ENCODE results near the gene ITIH1. TPM values are rescaled to one million over a fixed set of nuclear protein-coding genes. Genes with fewer than 3 reads are reported as not detected.

The ITIH1 gene
- total and polyA plus RNA-seq, 4 donors: 0.11 to 0.50 (median 0.35) TPM

GRCh38 chr3:52829906-52830463, 52.6 kb downstream of the ITIH1 start:
- Histone ChIP-seq H3K36me3 (ENCODE audit: control insufficient read depth in 4 of 4, insufficient read depth in 4 of 4, low read length in 4 of 4) (peaks cover 0 to 5% (median 0%) of the 10 kb centered on the region in 4 donors), H3K4me1 (ENCODE audit: control insufficient read depth in 5 of 5, insufficient read depth in 5 of 5, low read length in 5 of 5) (peaks cover 0 to 13% (median 3%) of the 10 kb centered on the region in 5 donors), H3K9me3 (ENCODE audit: control insufficient read depth in 4 of 4, insufficient read depth in 3 of 4, low read length in 3 of 4) (no peaks in the 10 kb centered on the region), H3K9ac (ENCODE audit: insufficient read depth in 1 of 2, low read length in 2 of 2) (no peak overlapping the region), H3K4me3 (no peak overlapping the region), H3K27me3 (ENCODE audit: control insufficient read depth in 3 of 3, insufficient read depth in 3 of 3, low read length in 2 of 3) (no peaks in the 10 kb centered on the region), H3K27ac (ENCODE audit: low read depth in 1 of 2, low read length in 1 of 2) (no peak overlapping the region)
- DNase-seq (no peak), ATAC-seq (ENCODE audit: insufficient read depth, low FRiP score) (no peak)
- WGBS, 2 donors: 85 to 89% methylated on average over 10 of the region's 10 CpGs
- no peak for TF ChIP-seq CTCF (IDR thresholded peaks at IDR 0.05; ENCODE audit: control extremely low read depth, extremely low read depth)

- TF ChIP-seq CTCF (IDR thresholded peaks at IDR 0.05; ENCODE audit: control extremely low read depth, extremely low read depth): no peak
- Histone ChIP-seq H3K27me3 (ENCODE audit: control insufficient read depth in 3 of 3, insufficient read depth in 3 of 3, low read length in 2 of 3) (no peaks in the 10 kb centered on the region), H3K4me1 (ENCODE audit: control insufficient read depth in 5 of 5, insufficient read depth in 5 of 5, low read length in 5 of 5) (peaks cover 0 to 17% (median 3%) of the 10 kb centered on the region in 5 donors), H3K9ac (ENCODE audit: insufficient read depth in 1 of 2, low read length in 2 of 2) (no peak within 1 kb of the TSS), H3K4me3 (no peak within 1 kb of the TSS), H3K36me3 (ENCODE audit: control insufficient read depth in 4 of 4, insufficient read depth in 4 of 4, low read length in 4 of 4) (peaks cover 0 to 12% (median 0%) of the 10 kb centered on the region in 4 donors), H3K9me3 (ENCODE audit: control insufficient read depth in 4 of 4, insufficient read depth in 3 of 4, low read length in 3 of 4) (no peaks in the 10 kb centered on the region), H3K27ac (ENCODE audit: low read depth in 1 of 2, low read length in 1 of 2) (no peak within 1 kb of the TSS)
- ATAC-seq (ENCODE audit: insufficient read depth, low FRiP score): no peak
- DNase-seq: no peak
- WGBS, 2 donors: 82 to 87% methylated on average over 16 of the region's 16 CpGs
These were observed 53.3 kb downstream of the ITIH1 start, which contains the start of gene ITIH4 for GRCh38 chr3:52830535-52831258. Gene ITIH4, minus strand, starts transcription at chr3:52830672. Its CDS starts 30 bp downstream, at chr3:52830642.

GRCh38 chr3:52831500-52832301, 54.3 kb downstream of the ITIH1 start:
- Histone ChIP-seq H3K9ac (ENCODE audit: insufficient read depth in 1 of 2, low read length in 2 of 2) (no peak overlapping the region), H3K4me1 (ENCODE audit: control insufficient read depth in 5 of 5, insufficient read depth in 5 of 5, low read length in 5 of 5) (peaks cover 0 to 20% (median 3%) of the 10 kb centered on the region in 5 donors), H3K36me3 (ENCODE audit: control insufficient read depth in 4 of 4, insufficient read depth in 4 of 4, low read length in 4 of 4) (peaks cover 0 to 15% (median 0%) of the 10 kb centered on the region in 4 donors), H3K27me3 (ENCODE audit: control insufficient read depth in 3 of 3, insufficient read depth in 3 of 3, low read length in 2 of 3) (no peaks in the 10 kb centered on the region), H3K4me3 (no peak overlapping the region), H3K27ac (ENCODE audit: low read depth in 1 of 2, low read length in 1 of 2) (peak overlapping the region in 1 of 2 donors; percentile 0), H3K9me3 (ENCODE audit: control insufficient read depth in 4 of 4, insufficient read depth in 3 of 4, low read length in 3 of 4) (no peaks in the 10 kb centered on the region)
- DNase-seq: no peak
- ATAC-seq (ENCODE audit: insufficient read depth, low FRiP score): peak; percentile 21
- 57 to 62% methylated on average over 21 of the region's 21 CpGs for WGBS, 2 donors
- no peak for TF ChIP-seq CTCF (IDR thresholded peaks at IDR 0.05; ENCODE audit: control extremely low read depth, extremely low read depth)
